GM15510 (cell line): ENCODE results near the gene ZNF423.

Source experiments
- POLR2A ChIP-seq: IDR thresholded peaks from 3 replicates; pipeline ENCODE4 v1.6.1; 2011; ENCODE audit warnings: borderline replicate concordance; ENCODE audit not compliant: insufficient read length; ENCODE audit errors: extremely low read depth

ZNF423 gene

DNA sequence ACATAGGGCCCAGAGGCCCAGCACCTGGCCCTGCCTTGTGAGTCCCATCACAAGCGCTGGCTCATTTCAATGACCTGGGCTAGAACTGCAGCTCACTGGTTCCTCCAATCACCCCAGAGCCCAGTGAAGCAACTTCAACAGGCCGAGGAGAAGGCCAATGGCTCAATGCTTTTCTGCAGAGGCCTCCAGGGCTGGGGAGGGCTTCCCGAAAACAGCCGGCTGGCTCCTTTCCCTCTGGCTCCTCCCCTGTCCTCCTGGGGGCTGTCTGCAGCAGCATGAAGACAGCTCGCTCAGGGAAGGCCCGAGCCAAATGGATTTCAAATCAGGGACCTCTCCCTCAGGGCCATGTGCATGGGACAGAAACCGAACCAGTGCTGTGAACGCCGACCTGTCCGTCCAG, 121.6 kb downstream of the ZNF423 start:
- TF ChIP-seq POLR2A = no peak

DNA sequence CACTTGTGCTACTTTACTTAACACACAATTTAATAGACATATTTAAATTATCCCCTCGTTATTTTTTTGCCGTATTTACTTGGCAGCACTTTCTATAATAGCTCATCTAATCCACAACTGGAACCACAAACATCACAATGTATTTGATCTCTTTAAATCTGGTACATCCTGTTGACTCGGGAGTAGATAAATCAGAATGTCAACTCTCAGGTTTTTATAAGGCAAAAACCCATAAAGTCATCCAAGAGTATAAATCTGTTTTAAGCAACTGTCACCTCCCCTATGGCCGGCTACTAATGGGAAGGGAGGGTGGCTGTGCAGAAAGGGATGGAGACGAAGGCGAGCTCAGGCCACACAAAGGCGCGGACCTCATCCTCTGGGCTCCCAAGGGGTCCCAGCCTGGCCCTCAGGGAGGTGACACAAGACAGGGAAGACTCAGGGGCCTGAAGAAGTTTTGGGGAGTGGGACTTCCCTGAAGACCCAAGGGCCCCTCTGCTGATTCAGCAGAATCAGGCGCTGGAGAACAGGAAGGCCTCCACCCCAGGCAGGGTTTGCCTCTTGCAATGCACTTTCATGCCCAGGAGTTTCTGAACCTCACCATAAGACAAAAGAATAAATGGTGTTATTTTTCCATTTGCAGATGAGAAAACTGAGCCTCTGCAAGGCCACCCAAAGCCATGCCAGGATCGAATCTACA, 122.5 kb downstream of the ZNF423 start:
- TF ChIP-seq POLR2A = no peak

DNA sequence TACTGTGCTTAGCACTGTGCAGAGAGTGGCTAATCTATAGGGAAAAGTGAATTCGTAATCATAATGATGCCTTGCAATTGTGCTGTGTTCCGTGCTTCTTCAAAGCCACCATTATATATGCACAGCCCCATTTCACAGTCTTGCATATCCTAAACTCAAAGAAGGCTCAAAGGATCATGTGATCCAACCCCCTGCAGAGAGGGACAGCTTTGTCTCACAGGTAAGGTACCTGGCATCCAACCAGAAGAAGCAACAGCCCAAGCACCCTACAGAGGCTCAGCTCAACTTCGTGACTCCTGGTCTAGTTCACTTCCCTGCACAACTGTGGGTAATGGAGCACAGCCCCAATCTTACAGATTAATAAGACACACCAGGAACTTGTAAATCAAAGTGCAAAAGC, 124.0 kb downstream of the ZNF423 start:
- no peak for TF ChIP-seq POLR2A

DNA sequence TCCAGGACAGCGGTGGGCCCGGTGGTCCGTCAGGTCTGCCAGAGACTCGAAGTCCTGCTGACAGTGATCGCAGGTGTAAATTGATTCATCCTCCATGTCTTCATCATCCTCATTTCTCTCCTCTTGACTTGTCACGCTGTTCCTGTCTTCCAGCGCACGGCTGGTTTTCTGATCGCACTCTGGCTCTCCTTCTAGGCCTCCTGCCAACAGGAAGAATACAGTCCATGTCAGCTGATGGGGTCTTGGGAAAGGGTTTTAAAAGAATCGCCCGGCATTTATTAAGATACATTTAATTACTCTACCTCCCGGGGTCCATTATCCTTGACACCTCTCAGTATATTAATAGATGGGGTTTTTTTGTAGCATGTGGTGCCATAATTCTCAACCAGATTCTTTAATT, 125.1 kb downstream of the ZNF423 start:
- no peak for TF ChIP-seq POLR2A

DNA sequence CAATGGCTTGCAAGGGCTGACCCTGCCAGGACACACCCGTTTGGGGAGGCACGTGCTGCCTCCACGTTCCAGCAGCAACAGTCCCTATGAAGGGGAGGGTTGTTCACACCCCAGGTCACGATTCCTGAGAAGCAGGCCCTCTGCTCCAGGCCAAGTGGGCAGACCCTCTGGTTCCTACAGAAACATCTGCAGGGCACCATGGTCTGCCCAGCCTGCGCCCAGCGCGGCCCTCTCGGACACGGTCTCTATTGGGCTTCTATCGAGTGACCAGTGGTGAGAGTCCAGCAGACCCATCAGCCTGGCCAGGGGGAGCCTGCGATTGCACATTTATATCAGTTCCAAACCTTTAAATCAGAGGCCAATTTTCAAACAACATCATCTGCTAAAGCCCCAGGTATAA, 128.3 kb downstream of the ZNF423 start:
- no peak for TF ChIP-seq POLR2A

GRCh38 chr16:49726155-49726554, 129.8 kb downstream of the ZNF423 start:
- TF ChIP-seq POLR2A = no peak

GRCh38 chr16:49725651-49726050, 130.3 kb downstream of the ZNF423 start:
- TF ChIP-seq POLR2A = no peak

GRCh38 chr16:49724774-49725173, 131.1 kb downstream of the ZNF423 start:
- no peak for TF ChIP-seq POLR2A

- no peak for TF ChIP-seq POLR2A
Observed at GRCh38 chr16:49723310-49723709, 132.6 kb downstream of the ZNF423 start.

- no peak for TF ChIP-seq POLR2A
Observed at GRCh38 chr16:49720225-49720624, 135.7 kb downstream of the ZNF423 start.

DNA sequence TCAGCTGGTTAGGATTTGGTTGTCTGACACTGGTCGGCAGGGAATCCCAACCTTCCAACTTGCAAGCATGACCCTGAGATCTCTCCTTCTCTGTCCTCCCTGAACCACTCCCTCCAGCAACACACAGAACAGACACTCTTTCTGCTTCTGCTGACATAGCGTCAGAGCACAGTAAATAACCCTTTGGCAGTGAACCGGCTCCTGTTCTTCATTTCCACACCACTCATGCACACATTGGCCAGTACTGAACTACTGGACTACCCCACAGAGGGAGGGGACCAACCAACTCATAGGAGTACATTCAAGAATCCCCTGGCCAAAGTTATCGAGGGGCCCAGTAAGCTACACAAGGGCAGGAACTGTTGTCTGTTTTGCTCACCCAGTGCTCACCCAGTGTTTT, 138.2 kb downstream of the ZNF423 start:
- no peak for TF ChIP-seq POLR2A

GRCh38 chr16:49716339-49716934, 139.5 kb downstream of the ZNF423 start:
- TF ChIP-seq POLR2A = no peak

DNA sequence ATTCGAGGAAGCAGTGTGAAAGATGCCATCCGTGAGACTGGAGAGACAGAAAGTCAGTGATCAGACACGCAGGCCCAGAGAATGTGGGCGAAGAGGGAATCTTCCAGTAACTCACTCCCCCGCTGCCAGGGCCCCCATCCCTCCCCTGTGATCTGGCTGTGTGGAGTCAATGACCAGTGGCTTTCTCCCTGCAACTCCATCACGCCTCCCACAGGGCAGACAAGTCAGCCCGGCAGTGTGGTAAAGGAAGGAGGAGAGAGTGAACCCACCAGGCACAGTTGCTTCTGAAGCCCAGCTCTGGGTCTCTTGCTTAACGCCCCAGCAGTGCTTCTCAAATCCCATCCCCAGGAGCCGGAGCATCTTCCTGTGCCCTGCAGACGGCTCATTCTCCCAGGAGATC, 142.1 kb downstream of the ZNF423 start:
- no peak for TF ChIP-seq POLR2A

DNA sequence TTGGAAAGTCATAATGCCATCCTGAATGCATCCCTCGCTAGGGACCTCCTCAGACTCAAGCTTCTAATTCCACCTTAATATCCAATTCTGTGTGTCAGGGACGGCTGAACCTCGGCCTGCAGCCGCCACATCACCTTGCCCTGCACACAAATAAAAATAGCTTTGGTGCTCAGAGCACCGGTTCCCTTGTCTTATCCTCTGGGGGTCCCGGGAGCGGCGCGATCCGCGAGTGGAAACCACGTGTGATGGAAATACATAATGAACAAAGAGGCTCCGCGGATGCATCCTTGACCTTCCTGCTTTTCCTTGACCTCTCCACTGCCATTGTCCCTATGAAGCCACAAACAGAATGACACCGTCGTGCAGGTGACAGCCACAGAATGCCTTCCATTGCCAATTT, 143.4 kb downstream of the ZNF423 start:
- no peak for TF ChIP-seq POLR2A

GRCh38 chr16:49712106-49712505, 143.8 kb downstream of the ZNF423 start:
- TF ChIP-seq POLR2A = no peak

- TF ChIP-seq POLR2A = no peak
Observed at GRCh38 chr16:49709057-49709456, 146.9 kb downstream of the ZNF423 start.

DNA sequence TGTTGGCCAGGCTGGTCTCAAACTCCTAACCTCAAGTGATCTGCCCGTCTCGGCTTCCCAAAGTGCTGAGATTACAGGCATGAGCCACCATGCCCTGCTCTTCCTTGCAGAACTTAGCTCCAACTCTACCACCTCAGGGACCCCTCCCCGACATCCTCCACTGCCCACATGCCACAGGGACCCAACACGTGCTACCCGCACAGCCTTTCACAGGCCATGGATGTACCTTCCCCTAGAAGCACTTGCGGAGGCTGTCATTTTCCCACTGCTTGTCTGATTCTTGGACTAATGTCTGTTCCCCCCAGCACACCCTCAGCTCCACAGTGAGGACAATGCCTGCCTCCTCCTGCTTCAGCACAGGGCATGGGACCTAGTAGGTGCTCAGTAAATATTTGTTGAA, 147.4 kb downstream of the ZNF423 start:
- TF ChIP-seq POLR2A = no peak

DNA sequence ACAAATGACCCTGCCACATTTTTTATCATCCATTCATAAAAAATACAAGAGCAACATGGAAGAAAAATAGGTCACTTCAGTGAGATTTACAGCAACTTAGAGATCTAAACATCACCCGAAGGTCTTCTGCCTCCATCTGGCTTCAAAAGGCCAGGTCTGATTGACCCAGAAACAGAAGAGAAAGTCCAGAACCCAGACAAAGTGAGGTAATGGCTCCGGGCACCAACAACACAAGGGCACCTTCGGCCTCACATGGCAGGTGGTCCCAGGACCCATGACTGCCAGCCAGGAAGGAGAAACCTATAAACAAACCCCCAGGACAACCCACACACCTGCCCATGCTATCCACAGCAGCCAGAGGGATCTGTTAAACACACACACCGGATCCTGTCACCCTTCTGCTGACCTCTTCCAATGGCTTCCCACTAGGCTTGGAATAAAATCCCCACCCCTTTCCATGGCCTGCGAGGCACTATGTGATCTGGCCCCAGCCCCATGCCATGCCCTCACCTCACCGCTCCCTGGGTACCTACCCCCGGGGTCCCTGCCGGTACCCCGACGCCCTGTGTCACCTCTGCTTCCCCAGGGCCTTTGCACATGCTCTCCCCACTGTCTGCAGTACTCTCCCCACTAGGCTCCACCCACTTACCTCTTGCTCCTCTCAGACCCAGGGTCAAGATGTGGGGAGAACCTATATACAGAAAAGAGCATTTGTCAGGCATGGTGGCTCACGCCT, 149.1 kb downstream of the ZNF423 start:
- no peak for TF ChIP-seq POLR2A
